Measurements from ENCODE around the gene MTA1.

Gene MTA1

DNA sequence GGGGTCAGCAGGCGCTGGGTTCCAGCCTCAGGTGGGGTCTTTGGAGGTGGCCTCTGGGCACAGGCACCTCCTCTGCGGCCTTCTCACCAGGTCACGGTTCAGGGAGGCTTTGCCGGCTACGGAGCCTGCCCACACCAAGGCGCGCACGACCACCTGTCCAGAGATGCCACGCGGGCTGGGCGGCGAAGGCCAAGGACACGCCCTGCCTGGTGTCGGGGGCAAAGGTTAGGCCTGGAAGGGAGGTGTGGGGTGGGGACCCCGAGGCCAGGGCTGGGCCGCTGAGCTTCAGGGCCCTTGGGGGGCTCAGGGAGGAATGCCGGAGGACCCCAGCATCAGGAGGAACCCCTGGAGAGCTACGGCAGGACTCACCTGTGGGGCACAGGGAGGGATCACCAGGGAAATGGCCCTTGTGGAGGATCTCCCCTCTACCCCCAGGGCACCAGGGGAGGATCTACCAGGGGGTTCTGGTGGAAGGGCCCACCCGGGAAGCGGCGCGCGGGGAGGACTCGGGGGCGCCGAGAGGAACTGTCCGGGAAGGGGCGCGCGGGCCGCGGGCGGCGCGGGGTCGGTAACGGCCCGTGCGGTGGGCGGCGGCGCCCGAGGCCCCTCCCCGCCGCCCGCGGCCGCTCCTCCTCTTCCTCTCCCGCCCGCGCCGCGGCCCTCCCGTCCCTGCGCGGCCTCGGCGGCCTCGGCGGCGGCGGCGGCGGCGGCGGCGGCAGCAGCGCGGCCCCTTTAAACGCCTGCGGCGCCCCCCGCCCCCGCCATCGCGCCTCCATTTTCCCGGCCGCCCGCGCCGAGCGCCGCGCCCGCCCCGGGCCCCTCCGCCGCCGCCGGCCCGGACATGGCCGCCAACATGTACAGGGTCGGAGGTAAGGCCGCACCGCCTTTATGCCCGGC, at the start of gene MTA1:
Gene MTA1 (plus strand): TSS at position 633 of the 897 bp plus-strand sequence. CDS start 209 bp downstream, at position 842.
- in situ Hi-C loops (cut with HindIII; ENCODE audit: low sequenced_read_pairs), result no loop called here

DNA sequence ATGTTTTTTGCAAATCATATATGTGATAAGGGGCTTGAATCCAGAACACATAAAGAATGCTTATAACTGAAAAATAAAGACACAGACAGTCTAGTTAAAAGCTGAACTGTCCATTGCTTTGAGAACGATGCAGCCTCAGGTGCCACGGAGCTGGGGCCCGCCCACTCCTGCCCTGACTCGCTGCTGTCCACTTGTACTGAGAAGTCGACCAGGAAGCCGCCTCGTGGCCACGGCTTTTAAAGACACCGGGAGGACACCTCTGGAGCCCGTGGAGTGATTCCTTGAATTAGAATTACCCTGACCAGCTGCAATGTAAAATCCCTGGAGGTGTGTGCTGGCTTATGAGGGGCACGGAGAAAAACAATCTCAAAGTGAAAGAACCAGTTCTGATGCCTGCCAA, 45.2 kb upstream of the MTA1 start:
- in situ Hi-C loops (cut with HindIII; ENCODE audit: low sequenced_read_pairs), result loop anchor here (25.0 kb wide), 1 partner anchor 187 kb away; the partner anchor contains the start of gene NUDT14

DNA sequence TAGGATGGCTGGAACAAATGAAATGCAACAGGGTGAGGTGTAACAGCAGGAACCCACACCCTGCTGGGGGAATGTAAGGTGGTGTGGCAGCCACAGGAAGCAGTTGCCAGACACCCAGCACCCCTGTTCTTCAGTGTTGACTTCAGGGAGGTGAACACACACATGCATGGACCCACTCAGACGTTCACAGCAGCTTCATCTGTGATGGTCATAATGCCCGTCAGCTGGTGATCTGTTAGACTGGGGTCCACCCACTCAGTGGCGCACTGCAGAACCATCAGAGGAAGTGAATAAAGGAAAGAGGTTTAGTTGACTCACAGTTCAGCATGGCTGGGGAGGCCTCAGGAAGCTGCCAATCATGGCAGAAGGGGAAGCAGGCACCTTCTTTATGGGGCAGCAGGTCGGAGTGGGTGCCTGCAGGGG, 44.0 kb upstream of the MTA1 start:
- in situ Hi-C loops (cut with HindIII; ENCODE audit: low sequenced_read_pairs), result no loop called here

DNA sequence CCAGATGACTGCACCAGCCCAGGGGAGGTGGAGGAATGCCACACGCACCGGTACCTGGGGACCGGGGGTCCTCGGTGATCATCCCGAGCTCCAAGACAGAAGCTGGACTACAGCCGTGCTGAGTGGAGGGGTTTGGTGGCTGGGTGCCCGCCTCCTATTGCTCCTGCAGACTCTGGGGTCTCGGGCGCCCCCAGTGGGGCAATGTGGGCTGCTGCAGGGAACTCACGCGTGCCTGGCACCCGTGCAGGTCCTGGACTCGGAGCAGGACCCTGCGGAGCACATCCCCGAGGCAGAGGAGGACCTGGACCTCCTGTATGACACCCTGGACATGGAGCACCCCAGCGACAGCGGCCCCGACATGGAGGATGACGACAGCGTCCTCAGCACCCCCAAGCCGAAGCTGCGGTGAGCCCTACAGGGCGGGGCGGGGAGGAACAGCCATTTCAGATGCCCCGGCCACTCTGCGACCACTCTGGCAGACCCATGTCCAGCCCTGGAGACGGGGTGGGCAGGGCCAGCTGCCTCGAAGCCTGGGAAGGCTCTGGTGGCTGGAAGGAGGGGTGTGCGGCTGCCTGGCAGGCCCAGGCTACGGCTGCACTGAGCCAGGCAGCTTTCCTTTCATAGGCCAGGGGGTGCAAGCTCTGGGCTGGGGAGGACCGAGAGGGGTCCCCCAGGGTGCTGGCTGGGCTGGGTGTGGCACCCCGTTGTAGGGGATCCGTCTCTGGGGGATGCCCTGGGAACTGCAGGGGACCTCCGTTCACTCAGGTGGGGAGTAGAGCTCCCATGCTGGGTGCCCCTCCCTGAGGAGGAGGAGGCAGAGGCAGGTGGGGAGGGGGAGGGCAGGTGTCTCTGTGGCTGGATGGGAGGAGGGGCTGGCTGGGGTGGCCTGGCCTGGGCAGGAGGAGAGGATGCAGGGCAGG, 42.8 kb upstream of the MTA1 start:
- in situ Hi-C loops (cut with HindIII; ENCODE audit: low sequenced_read_pairs), result no loop called here

DNA sequence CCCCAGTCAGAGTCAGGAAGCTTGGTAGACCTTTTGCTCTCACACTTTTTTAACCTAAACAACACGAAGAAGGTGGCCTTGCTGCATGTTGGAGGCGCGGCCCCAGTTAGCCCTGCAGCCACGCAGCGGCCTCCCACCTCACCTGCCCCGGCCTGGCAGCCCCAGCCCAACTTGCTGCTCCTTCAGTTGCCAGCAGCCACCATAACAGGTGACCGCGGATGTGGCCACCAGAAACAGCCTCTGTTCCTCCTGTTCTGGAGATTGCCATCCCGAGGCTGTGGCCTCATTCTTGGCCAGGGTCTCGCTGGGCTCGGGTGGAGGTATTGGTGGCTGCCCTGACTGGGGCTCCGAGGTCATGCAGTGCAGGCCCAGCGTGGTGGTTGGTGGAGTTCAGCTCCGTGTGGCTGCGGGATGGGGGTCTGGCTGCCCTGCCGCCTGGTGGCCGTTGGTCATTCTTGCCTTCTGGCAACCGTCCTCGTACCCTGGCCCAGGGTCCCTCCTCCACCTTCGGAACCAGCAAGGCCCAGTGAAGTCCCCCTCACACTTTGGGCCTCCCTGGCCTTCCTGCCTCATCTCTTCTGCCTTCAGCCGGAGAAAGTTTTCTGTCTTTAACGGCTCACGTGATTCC, 42.0 kb upstream of the MTA1 start:
- in situ Hi-C loops (cut with HindIII; ENCODE audit: low sequenced_read_pairs), result no loop called here

DNA sequence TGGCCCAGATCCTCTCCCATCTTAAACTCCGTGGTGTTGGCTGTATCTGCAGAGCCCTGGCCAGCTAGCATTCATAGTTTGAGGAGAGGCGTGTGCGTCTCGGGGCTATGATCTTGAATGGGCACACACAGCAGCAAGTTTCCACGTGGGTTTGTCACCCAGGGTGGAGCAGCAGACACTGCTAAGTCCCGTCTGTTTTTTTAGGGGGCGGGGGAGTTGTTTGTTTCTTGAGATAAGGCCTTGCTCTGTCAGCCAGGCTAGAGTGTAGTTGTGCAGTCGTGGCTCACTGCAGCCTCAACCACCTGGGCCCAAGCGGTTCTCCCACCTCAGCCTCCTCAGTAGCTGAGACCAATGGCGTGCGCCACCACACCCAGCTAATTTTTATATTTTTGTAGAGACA, 41.4 kb upstream of the MTA1 start:
- in situ Hi-C loops (cut with HindIII; ENCODE audit: low sequenced_read_pairs), result no loop called here

DNA sequence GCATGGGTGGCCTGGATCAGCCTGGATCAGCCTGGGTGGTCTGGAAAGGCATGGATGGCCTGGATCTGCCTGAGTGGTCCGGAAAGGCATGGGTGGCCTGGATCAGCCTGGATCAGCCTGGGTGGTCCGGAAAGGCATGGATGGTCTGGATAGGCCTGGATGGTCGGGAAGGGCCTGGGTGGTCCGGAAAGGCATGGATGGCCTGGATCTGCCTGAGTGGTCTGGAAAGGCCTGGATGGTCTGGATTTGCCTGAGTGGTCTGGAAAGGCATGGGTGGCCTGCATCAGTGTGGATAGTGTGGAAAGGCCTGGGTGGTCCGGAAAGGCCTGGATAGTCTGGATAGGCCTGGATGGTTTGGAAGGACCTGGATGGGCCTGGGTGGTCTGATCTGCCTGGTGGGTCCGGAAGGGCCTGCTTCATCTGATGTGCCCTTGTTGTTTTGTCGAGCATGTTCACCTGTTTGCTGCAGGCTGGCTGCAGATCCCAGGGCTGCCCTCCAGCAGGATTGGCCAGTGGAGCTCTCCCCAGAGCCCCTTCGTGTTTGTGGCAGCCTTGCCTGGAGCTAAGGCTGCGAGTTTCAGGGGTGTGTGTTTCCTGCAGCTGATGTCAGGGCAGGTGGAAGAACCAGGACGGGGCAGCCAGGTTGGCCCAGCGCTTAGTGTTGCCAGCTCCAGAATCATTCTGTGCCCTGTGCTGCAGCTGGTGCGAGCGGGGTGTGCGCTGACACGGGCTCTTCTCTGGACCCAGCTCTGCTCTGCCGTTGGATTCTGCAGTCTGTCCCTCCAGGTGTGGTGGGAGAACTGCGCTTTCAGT, 40.5 kb upstream of the MTA1 start:
- in situ Hi-C loops (cut with HindIII; ENCODE audit: low sequenced_read_pairs), result no loop called here

DNA sequence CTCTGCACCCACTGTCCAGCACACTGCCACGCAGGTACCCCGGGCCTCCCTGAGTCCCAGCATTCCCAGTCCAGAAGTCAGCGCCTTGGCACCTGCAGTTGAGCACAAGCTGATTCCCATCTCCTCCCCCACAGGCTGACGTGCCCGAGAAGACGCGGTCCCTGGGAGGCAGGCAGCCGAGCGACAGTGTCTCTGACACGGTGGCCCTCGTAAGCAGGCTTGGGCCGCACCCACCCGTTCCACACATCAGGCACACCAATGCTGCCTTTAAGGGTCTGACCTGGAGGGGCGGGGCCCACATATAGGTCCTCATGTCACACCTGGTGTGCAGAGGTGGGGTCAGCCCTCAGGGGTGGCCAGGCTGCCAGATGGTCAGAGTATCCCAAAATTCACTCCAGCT, 39.7 kb upstream of the MTA1 start:
- in situ Hi-C loops (cut with HindIII; ENCODE audit: low sequenced_read_pairs), result no loop called here

DNA sequence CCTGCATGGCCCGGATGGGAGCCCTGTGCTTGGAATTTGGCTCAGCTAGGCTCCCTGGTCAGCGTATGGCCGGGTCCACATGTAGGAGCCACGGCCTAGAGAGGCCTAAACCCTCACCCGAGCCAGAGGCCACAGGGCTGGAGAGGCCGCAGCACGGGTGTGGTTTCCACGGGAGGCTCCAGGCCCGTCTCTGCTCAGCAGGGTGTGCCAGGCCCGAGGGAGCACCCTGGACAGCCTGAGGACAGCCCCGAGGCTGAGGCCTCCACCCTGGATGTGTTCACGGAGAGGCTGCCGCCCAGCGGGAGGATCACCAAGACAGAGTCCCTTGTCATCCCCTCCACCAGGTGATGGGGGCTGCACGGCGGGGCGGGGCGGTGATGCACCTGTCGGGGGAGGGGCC, 38.9 kb upstream of the MTA1 start:
- in situ Hi-C loops (cut with HindIII; ENCODE audit: low sequenced_read_pairs), result no loop called here

DNA sequence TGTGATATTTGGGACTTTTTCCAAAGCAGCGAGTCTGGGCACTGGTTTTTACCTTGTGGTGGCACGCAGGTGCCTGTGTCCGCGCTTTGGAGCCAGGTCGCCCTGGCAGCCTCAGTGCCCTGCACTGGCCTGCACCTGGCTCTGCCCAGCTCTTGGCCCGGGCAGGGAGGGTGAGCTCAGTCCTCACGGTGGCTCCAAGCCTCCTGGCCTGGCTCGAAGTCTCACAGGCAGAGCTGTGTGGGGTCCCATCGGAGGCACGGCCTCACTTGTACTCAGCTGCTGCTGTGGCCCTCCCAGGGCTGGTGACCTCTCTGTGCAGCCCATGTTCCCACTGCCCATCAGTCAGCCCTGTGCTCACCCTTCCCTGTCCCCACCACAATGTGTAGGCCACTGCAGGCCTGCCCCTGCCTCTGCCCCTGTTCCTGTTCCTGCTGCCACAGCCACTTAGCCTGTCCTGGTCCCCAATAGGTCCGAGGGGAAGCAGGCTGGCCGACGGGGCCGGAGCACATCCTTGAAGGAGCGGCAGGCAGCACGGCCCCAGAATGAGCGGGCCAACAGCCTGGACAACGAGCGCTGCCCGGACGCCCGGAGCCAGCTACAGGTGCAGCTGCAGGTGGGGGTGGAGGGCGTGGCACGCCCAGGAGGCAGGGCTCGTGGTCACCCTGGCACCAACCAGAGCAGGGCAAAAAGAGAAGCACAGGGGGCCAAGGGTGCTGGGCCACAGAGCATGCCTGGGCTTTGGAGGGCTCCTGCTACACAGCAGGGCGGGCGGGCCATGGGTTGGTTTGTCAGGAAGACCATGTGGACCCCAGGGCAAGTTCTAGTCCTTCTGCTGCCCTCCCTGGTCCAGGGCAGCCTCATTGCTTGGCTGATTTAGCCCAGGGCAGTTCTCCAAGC, 37.9 kb upstream of the MTA1 start:
- in situ Hi-C loops (cut with HindIII; ENCODE audit: low sequenced_read_pairs), result no loop called here

DNA sequence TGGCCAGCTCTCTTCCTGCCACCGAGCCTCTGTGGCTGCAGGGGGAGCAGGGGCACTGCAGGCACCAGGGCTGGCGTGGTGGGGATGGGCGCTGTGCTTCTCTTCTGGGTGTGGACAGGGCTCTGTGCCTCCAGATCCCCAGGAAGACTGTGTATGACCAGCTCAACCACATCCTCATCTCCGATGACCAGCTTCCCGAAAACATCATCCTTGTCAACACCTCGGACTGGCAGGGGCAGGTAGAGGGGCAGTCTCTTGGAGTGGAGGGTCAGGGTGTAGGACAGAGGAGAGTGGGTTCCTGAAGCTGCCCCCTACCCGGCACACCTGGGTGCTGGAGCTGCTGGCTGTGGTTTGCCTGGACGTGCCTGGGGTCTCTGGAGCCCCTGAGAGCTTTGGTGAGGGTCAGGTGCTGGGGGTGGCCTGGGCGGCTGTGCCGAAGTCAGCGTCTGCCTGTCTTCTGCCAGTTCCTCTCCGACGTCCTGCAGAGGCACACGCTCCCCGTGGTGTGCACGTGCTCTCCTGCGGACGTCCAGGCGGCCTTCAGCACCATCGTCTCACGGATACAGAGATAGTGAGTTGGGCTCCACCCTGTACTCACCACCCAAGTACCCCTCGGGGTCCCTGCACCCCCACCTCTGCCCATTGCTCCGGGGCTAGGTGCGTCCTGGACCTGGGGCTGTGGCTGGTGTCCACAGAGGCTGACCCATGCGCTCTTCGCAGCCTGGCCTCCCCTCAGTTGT, 37.1 kb upstream of the MTA1 start:
- in situ Hi-C loops (cut with HindIII; ENCODE audit: low sequenced_read_pairs), result no loop called here

DNA sequence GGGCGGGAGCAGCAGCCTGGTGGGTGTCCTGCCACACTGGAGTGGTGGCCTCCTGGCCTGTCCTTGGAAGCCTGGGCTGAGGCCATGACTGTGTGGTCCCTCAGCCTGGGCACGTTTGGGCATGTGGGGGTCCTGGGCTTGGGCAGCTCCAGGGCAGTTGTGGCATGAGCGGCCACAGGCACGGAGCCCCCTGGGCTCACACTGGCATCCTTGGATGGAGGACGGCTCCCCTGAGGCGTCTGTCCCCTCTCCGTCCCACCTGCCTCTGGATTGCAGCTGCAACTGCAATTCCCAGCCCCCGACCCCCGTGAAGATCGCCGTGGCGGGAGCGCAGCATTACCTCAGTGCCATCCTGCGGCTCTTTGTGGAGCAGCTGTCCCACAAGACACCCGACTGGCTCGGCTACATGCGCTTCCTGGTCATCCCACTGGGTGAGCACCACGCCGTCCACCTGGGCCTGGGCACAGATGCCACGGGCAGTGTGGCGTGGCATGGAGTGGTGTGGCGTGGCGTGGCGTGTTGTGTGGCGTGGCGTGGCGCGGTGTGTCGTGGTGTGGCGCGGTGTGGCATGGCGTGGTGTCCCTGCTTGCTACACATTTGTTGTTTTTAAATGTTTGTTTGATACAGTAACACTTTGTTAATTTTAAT, 36.4 kb upstream of the MTA1 start:
- in situ Hi-C loops (cut with HindIII; ENCODE audit: low sequenced_read_pairs), result no loop called here

DNA sequence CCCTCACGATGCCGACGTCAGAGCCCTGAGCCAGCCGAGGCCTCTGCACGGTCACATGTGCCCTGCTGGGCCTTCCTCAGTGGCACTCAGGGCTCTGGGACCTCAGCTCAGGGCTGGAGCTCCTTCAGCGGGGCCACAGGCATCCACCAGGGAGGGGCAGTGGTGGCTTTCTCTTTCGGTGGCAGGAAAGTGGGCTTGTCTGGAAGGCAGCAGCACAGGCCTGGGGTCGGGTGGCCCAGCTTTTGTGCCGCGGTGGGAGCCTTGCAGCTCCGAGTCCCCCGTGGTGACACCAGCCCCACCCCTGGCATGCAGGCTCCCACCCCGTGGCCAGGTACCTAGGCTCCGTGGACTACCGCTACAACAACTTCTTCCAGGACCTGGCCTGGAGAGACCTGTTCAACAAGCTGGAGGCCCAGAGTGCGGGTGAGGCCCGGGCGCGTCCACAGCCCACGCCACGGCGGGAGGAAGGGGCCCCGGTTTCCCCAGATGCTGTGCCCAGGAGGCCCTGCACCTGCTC, 35.5 kb upstream of the MTA1 start:
- in situ Hi-C loops (cut with HindIII; ENCODE audit: low sequenced_read_pairs), result no loop called here

DNA sequence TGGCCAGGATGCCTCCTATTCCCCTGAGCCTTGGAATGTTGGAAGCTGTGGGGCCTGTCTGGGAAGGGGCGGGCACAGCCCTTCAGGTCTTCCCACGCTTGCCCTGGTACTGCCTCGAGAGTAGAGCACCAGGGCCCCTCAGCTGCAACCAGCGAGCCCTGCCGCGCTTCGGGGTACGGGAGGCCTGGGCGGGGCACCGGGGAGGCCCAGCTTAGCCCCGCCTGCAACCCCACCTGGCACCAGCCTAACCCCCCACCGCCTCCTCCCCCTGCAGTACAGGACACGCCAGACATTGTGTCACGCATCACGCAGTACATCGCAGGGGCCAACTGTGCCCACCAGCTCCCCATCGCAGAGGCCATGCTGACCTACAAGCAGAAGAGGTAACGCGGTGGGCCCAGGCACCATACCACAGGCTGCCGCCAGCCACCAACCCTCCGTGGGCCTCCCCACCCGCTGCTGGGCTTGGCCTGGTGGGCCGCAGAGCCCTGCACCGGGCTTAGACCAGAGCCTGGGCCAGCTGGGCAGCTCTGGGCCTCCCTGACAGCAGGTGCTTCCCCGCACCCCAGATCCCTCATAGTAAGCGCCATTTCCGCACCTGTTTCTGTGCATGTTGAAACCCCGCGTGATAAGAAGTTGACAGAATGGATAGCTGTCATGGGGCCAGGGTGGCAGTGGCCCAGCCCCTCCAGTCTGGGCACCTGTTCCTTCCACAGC, 34.9 kb upstream of the MTA1 start:
- in situ Hi-C loops (cut with HindIII; ENCODE audit: low sequenced_read_pairs), result no loop called here

DNA sequence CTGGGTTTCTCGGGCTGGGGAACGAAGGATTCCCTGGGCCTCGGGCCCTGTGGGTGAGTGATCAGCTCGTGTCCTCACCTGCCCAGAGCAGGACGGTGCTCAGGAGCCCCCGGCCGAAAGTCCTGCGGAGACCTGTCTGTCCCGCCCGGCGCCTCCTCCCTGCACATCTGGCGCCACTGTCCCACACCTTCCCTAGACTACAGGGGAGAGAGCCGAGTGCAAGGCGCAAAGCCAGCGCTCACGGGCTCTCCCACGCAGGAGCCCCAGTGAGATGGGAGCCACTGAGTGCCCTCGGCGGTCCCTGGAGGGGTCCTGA, 34.3 kb upstream of the MTA1 start:
- in situ Hi-C loops (cut with HindIII; ENCODE audit: low sequenced_read_pairs), result no loop called here

DNA sequence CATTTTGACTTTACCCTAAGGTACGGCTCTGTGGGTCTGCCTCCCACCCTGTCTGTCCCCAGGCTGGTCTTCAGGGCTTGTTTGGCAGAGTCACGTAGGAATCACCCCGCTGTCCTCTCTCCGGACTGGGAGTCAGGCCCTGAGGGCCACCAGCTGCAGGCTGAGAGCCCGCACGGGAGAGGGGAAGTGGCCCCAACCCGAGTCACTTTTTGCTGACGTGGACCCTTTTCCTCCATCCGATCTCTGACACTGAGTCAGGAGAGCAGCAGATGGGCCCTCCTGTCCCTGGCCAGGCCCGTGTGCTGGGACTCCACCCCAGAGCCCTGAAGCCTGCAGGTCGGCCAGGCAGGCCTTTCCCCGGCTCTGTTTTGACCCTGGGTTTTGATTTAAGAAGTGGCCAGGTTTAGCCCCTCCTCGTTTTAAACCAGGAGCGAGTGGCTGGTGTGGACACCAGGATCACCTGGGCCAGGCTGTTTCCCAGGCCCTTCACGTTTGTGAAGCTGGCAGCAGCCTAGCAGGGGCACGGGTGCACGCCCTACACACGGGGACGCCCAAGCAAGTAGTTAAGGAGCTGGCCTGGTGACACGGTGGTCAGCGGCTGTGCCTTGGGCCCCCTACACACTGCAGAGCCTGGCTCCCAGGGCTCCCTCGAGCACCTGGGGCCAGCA, 33.8 kb upstream of the MTA1 start:
- in situ Hi-C loops (cut with HindIII; ENCODE audit: low sequenced_read_pairs), result no loop called here
